IPS-NIHi7 (cell line): ENCODE data around the gene COA7.
"Not testable (repeated sequence)": the region's sequence is repeated elsewhere in the genome, so short reads cannot be mapped to it uniquely, and the experiment has no call there.

Experiments used
- DNase-seq: peaks from one replicate; pipeline ENCODE4 v3.0.0; 2012; ENCODE audit warnings: mixed read lengths; ENCODE audit errors: extremely low spot score

The COA7 gene

GRCh38 chr1:52706136-52706670 lies 8.1 kb upstream of the COA7 start:
- no peak for DNase-seq

DNA sequence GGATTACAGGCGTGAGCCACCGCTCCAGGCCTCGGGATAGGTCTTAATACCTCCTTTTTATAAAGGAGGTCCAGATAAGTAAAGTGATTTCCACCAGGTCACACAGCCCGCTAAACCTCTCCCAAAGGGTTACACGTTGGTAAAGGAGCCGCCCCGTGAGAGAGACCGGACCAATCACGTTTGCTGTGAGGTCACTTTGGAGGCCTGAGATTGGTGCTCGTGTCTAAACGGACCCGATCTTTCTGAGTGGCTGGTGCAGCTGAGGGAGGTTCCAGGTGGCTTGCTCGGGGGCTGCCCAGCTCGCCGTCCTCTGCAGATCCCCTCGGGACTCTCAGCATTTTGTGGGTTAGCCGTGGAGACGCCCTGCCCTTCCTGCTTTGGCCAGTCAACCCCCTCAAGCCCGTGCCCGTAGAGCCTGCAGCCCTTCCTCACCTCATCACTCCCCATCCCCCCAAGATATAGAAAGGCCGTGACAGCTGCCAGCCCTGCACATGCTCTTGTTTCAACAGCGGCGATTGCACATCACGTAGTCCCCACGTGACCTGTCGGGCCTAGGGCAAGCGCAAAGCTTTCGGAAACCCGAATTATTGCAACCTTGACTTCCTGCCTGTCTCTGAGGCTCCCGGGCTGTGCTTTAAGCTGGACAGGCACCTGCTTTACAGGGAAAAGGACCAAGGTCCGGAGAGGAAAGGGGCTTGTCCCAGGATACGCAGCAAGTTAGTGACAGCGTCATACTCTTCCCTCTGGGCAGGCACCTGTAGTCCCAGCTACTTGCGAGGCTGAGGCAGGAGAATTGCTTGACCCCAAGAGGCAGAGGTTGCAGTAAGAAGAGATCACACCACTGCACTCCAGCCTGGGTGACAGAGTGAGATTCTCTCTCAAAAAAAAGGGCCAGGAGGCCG lies 5.0 kb upstream of the COA7 start:
- DNase-seq: peak; percentile 91

DNA sequence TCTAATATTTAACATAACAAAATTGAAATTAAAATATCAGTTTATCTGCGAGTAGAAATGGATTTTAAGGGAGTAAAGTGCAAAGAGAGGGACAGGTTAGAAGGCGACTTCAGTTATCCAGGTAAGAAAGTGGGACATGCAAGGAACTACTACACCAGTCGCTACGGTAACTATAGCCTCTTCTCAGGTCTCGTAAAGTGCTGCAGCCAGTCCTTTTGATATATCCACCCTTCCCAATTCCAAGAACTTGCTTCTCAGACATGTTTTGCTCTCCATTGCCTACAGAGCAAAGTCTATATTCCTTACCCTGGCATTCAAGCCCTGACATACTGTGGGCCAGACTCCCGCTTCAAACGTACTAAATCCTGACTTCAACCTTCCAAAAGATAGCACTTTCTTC lies 2.5 kb downstream of the COA7 start:
- DNase-seq: no peak

DNA sequence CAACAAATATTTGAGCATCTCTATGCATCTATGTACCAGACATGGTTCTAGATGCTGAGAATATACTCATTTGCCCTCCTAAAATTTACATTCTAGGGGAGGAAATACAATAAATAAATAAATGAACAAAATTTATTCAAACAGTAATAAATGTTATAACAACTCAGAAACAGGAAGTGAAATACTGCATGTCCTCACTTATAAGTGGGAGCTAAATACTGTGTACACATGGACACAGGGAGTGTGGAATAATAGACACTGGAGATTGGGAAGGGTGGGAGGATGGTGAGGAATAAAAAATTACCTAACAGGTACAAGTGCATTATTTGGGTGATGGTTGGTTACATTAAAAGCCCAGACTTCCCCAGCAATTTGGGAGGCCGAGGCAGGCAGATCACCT lies 4.3 kb downstream of the COA7 start:
- no peak for DNase-seq

- not testable (repeated sequence) for DNase-seq
These were observed 4.8 kb downstream of the COA7 start for GRCh38 chr1:52693351-52693750.

DNA sequence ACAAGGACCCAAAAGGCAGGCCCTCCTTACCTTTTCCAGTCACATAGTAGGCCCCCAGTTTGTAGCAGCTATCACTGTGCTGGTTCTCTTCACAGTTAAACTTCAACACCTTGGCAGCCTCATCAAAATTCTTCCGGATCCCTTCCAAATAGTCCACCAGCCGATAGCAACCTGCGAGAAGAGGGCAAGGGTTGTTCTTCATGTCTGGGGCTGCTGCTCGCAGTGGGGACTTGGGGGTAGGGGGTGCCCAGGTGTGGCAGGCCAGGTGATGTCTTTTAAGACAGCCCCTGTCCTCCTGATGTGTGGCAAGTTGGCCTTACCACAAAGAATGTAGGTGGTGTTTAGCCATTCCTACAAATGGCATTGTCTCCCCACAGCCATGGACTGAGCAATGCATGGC lies 5.5 kb downstream of the COA7 start:
- no peak for DNase-seq

GRCh38 chr1:52691821-52692220 lies 6.3 kb downstream of the COA7 start:
- no peak for DNase-seq

DNA sequence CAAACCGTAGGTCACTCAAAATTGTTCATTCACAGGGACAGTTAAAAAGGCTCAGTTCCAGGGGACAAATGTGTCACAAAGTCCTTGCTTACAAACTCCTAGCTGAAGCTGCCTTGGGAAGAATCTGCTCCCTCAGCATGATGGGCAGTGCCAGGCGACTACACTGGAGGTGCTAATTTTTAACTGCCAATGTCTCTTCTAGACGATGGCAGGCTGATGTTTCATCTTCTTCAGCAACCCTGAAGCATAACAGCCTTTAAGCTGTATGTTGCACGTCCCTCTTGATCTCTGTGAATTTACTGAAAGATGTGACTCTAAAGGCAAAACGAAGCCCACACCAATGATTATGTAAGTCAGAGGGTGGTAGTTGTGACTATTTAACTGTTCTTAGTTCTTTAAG lies 11.3 kb downstream of the COA7 start:
- no peak for DNase-seq

DNA sequence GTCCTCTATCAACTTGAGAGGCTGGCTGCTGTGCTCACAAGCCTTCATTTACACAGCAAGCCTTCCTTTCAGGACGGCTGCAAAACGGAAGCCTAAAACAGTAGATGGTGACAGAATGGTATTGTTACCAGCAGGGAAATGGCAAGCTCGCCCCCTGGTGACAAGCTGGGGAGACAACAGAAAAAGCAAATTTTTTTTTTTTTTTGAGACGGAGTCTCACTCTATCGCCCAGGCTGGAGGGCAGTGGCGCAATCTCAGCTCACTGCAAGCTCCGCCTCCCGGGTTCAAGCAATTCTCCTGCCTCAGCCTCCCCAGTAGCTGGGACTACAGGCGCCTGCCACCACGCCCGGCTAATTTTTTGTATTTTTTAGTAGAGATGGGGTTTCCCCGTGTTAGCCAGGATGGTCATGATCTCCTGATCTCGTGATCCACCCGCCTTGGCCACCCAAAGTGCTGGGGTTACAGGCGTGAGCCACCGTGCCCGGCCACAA lies 11.8 kb downstream of the COA7 start:
- DNase-seq: peak; percentile 77

DNA sequence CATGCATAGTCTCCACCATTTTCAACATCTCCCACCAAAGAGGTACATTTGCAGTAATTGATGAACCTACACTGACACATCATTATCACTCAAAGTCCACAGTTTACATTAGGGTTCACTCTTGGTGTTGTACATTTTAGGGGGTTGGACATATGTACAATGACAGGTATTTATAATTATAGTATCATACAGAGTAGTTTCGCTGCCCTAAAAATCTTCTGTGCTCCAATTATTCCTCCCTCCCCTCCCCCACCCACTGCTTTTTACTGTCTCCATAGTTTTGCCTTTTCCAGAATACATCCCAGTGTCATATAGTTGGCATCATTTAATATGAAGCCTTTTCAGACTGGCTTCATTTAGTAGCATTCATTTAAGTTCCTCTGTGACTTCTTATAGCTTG lies 13.6 kb downstream of the COA7 start:
- DNase-seq: no peak

GRCh38 chr1:52683367-52683940 lies 14.7 kb downstream of the COA7 start:
- DNase-seq: no peak

DNA sequence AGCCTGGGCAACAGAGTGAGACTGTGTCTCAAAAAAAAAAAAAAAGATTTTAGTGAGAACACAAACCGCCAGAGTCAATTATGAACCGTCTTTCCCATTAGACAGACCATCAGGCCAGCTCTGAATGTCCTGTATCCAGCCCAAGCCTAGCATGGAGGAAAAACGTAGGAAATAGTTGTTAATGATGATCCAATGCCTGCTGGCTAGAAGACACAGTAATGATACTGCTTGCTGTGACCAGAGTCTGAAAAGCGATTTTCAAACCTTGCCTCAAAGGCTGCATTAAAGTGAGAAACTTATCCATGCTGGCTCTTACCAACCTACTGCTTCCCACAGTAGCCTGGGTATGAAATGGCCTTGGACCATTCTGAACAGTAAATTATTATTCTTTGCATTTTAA lies 17.0 kb downstream of the COA7 start:
- no peak for DNase-seq

- DNase-seq: no peak
These were observed 17.8 kb downstream of the COA7 start for GRCh38 chr1:52680353-52680752.

DNA sequence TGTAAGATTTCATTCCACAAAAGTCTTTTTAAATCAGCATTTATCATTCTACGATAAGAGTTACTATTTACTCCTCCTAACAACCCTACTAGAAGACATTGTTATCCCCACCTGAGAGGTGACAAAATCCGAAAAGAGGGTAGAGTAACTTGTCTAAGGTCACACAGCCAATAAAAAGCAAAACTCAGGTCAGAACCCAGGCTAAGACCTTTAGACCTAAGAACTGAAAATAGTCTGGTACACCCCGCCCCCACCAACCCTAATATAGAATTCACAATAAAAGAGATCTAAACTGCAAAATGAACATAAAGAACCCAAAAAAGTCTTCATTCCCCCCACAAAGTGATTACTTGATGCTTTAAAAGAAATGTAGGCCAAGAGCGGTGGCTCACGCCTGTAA lies 18.6 kb downstream of the COA7 start:
- no peak for DNase-seq

DNA sequence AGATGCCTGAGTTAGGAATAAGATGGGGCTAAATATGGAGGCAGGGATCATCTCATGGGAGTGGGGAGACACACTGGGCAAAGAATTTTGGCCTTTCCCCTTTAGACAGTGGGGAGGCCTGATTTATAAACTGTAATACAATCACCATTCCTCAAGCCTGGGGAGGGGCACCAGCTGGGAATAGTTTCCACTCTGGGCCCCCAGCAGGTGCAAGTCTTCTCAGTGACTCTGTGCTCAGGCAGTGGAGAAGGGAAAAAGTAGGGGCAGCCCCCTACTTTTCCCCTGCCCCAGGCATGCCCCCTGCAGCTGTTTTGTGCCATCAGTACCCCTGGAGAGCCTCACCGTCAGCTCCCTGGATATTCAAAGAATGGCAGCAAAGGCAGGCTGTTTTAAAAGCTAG lies 19.1 kb downstream of the COA7 start:
- no peak for DNase-seq

- DNase-seq: no peak
These were observed 20.9 kb downstream of the COA7 start for GRCh38 chr1:52677076-52677806.

DNA sequence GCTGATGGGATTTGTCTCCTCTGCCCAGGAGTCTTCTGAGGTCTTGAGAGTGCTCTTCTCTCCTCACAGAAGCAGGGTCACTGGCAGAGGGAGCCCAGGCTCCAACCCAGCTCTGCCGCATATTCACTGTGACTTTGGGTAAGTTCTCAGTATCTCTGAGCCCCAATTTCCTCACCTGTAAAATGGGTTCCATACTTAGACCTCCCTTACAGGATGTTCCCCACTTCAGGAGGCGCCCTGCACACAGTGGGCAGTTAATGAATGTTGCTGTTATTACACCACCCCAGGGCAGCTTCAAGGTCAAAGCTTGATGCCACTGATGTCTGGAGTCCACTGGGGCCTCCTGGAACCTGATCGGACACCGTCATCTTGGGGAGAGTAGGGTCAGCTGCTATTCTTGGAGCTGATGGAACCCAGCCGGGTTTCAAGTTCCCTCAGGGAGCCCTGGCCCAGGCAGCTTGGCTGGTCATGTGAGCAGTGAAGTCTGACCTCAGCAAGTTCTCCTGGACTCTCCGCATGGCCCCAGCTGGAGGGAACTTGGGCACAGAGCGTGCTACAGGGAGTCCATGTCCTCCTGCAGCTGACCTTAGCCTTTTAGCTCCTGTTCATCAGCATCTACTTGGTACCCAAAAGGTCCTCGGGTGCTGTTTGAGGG lies 21.8 kb downstream of the COA7 start:
- no peak for DNase-seq

DNA sequence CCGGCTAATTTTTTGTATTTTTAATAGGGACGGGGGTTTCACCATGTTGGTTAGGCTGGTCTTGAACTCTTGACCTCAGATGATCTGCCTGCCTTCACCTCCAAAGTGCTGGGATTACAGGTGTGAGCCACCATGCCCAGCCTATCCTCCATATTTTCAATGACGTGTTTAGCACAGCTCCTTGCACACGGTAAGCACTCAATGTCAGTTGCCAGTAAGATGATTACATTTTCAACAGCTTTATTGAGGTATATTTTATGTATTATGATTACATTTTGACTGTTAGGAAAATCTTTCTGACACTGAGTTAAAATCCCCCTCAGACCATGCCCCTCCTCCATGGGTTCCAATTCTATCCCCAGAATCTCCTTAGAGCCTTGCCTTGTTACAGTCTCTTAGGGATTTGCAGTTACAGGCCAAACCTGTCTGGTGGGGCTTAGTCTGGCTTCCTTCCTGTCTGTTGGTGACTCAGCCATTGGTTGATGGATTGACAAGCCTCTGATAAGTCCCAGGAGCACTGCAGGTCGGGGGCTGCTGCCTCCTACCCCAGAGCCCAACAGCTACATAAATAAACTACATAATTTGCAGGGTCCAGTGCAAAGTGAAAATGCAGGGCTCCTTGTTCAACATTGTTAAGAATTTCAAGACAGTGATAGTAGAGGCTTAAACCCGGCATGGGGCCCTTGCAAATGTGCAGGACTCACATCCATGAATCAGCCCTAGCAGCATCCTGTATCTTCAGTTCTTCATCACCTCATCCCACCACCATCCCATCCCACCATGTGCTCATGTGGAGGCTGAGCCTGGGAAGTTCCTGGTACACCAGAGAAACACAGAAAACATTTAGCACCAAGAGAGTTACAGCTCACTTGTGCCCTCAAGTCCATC lies 23.4 kb downstream of the COA7 start:
- peak; percentile 63 for DNase-seq

DNA sequence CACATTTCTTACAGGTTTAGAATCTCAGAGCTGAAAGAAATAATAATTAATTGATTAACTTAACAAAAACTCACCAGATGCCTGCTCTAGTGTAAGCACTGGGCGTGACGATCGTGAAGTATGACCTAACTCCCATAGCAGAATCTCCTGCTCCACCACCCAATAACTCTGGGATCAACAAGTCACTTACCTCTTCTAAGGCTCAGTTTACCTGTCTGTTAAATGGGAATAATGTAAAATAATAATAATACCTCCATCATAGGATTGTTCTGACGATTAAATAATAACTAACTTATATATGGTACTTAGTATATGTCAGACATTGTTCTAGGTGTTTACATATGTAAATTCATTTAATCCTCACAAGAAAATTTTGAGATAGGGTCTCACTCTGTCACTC lies 24.6 kb downstream of the COA7 start:
- DNase-seq: no peak

DNA sequence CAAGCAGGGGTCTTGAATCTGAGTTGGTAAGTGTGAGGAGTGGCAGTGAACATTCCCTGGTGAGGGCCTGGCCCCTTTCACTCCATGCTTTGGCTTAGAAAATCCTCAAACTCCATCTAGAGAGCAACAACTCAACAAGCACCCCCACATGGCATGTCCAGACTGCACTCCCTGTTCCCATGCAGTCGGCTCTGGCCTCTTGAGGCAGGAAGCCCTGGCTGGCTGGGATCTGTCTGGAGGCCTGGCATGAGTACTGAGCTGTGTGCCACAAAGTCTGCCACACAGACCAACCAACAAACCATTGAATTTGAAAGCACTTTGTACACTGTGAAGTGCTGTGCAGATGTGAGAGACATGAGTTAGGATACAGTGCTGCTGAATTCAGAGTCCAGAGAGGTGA lies 25.2 kb downstream of the COA7 start:
- DNase-seq: no peak

- no peak for DNase-seq
These were observed 27.5 kb downstream of the COA7 start for GRCh38 chr1:52670604-52671003.
